Activated CD4-positive, alpha-beta memory T cell treated with anti-CD3 and anti-CD28 coated beads, Interleukin-2, amount 10 ng/mL, durations not matched to agents 7 days and 5 days (primary cell): ENCODE results near the gene SELENOI. TPM values are rescaled to one million over a fixed set of nuclear protein-coding genes. Genes with fewer than 3 reads are reported as not detected.
"Not testable (repeated sequence)": the region's sequence is repeated elsewhere in the genome, so short reads cannot be mapped to it uniquely, and the experiment has no call there.

Source experiments
- CTCF ChIA-PET: fragments of 350-600 bp; sonication (Branson Sonifier 250); formaldehyde crosslinking; loops from one replicate; lab custom pipeline; 2021; ENCODE audit warnings: antibody characterized with exemption, inconsistent platforms; lab: Charles Lee
- POLR2A ChIA-PET: fragments of 350-600 bp; sonication (Branson Sonifier 250); formaldehyde crosslinking; loops from one replicate; lab custom pipeline; 2021; ENCODE audit warnings: antibody characterized with exemption; lab: Charles Lee
- DNase-seq: peaks from one replicate; pipeline ENCODE4 v3.0.0-alpha.2; 2020
- H3K27ac Mint-ChIP-seq: one replicate; pipeline ENCODE4 v1.8.0; 2021; ENCODE audit warnings: mild to moderate bottlenecking, mixed read lengths
- H3K27me3 Mint-ChIP-seq: one replicate; pipeline ENCODE4 v1.8.0; 2021; ENCODE audit warnings: mixed read lengths
- H3K36me3 Mint-ChIP-seq: one replicate; pipeline ENCODE4 v1.8.0; 2021; ENCODE audit warnings: low read depth, mixed read lengths
- H3K4me1 Mint-ChIP-seq: one replicate; pipeline ENCODE4 v1.8.0; 2021; ENCODE audit warnings: mixed read lengths
- H3K4me3 Mint-ChIP-seq: one replicate; pipeline ENCODE4 v1.8.0; 2021; ENCODE audit warnings: mild to moderate bottlenecking, mixed read lengths
- H3K9me3 Mint-ChIP-seq: one replicate; pipeline ENCODE4 v1.8.0; 2021; ENCODE audit warnings: mixed read lengths
- total RNA-seq, 2 experiments: library from RNA; stranded (reverse); gene quantifications; one replicate each; pipeline ENCODE4 v1.2.3, GENCODE V29; 2021

SELENOI gene
- total RNA-seq, 2 experiments from 2014 or later: 22.9 to 31.4 TPM

- POLR2A ChIA-PET: interaction anchor here (1.4 kb wide), 2 partner anchors 31 to 297 kb away, joined by 3 to 4 read pairs; no protein-coding TSS in a partner anchor
These were observed 15.3 kb upstream of the SELENOI start for GRCh38 chr2:26330604-26331003.

GRCh38 chr2:26331321-26331720 is 14.6 kb upstream of the SELENOI start:
- H3K27me3 Mint-ChIP-seq, H3K9me3 Mint-ChIP-seq, H3K27ac Mint-ChIP-seq, DNase-seq, H3K36me3 Mint-ChIP-seq, H3K4me3 Mint-ChIP-seq: not testable (repeated sequence)
- CTCF ChIA-PET: interaction anchor here (1.1 to 3.5 kb wide), 7 partner anchors 10 to 341 kb away, joined by 3 to 15 read pairs (median 5); partner anchors contain the start of genes ADGRF3, HADHB and SELENOI
- POLR2A ChIA-PET: interaction anchor here (1.1 to 1.4 kb wide), 4 partner anchors 14 to 298 kb away, joined by 3 to 4 read pairs (median 3); partner anchors contain the start of gene SELENOI
- peaks cover 37% of the 10 kb centered on the region for H3K4me1 Mint-ChIP-seq

More at GRCh38 chr2:26330604-26331003, 15.3 kb upstream of the SELENOI start:
- peaks cover 40% of the 10 kb centered on the region for H3K4me1 Mint-ChIP-seq
- no peak for DNase-seq
- no peak overlapping the region for H3K27ac Mint-ChIP-seq
- no peaks in the 10 kb centered on the region for H3K27me3 Mint-ChIP-seq
- no peak overlapping the region for H3K4me3 Mint-ChIP-seq
- H3K9me3 Mint-ChIP-seq: no peaks in the 10 kb centered on the region
- no peaks in the 10 kb centered on the region for H3K36me3 Mint-ChIP-seq
- CTCF ChIA-PET: interaction anchor here (0.5 to 3.5 kb wide), 15 partner anchors 9 to 464 kb away, joined by 3 to 15 read pairs (median 3); partner anchors contain the start of genes ADGRF3, HADHB and SELENOI

- Mint-ChIP-seq H3K36me3 (no peaks in the 10 kb centered on the region), H3K4me1 (peaks cover 26% of the 10 kb centered on the region), H3K27me3 (no peaks in the 10 kb centered on the region), H3K4me3 (no peak overlapping the region), H3K27ac (no peak overlapping the region), H3K9me3 (no peaks in the 10 kb centered on the region)
- ChIA-PET CTCF (no interaction called here), POLR2A (interaction anchor here (1.6 kb wide), 1 partner anchor 13 kb away, joined by 4 read pairs; the partner anchor contains the start of gene ADGRF3)
- DNase-seq: no peak
These were observed 12.7 kb upstream of the SELENOI start for GRCh38 chr2:26333293-26333692.

GRCh38 chr2:26335231-26335630 is 10.7 kb upstream of the SELENOI start:
- Mint-ChIP-seq H3K27ac (no peak overlapping the region), H3K27me3 (no peaks in the 10 kb centered on the region), H3K36me3 (peaks cover 3% of the 10 kb centered on the region), H3K4me1 (peaks cover 12% of the 10 kb centered on the region), H3K9me3 (no peaks in the 10 kb centered on the region), H3K4me3 (no peak overlapping the region)
- ChIA-PET POLR2A (interaction anchor here (2.1 to 4.3 kb wide), 2 partner anchors 10 to 12 kb away, joined by 8 to 24 read pairs; partner anchors contain the start of genes ADGRF3 and SELENOI), CTCF (no interaction called here)
- DNase-seq: no peak

- H3K9me3 Mint-ChIP-seq: no peaks in the 10 kb centered on the region
- H3K4me1 Mint-ChIP-seq: peaks cover 11% of the 10 kb centered on the region
- no peak overlapping the region for H3K27ac Mint-ChIP-seq
- H3K36me3 Mint-ChIP-seq: peaks cover 5% of the 10 kb centered on the region
- no peaks in the 10 kb centered on the region for H3K27me3 Mint-ChIP-seq
- POLR2A ChIA-PET: interaction anchor here (2.1 to 4.3 kb wide), 2 partner anchors 8 to 11 kb away, joined by 8 to 24 read pairs; partner anchors contain the start of genes ADGRF3 and SELENOI
- no peak for DNase-seq
- CTCF ChIA-PET: no interaction called here
- H3K4me3 Mint-ChIP-seq: no peak overlapping the region
These were observed 9.2 kb upstream of the SELENOI start for GRCh38 chr2:26336719-26337118.

GRCh38 chr2:26337298-26337697 is 8.6 kb upstream of the SELENOI start:
- Mint-ChIP-seq H3K4me3 (no peak overlapping the region), H3K9me3 (no peaks in the 10 kb centered on the region), H3K36me3 (peaks cover 5% of the 10 kb centered on the region), H3K4me1 (peaks cover 11% of the 10 kb centered on the region), H3K27me3 (no peaks in the 10 kb centered on the region), H3K27ac (no peak overlapping the region)
- POLR2A ChIA-PET: interaction anchor here (2.1 to 4.3 kb wide), 2 partner anchors 8 to 10 kb away, joined by 8 to 24 read pairs; partner anchors contain the start of genes ADGRF3 and SELENOI
- DNase-seq: no peak
- CTCF ChIA-PET: no interaction called here

GRCh38 chr2:26340831-26341230 is 5.1 kb upstream of the SELENOI start:
- CTCF ChIA-PET: no interaction called here
- H3K9me3 Mint-ChIP-seq: no peaks in the 10 kb centered on the region
- H3K27me3 Mint-ChIP-seq: no peaks in the 10 kb centered on the region
- POLR2A ChIA-PET: no interaction called here
- no peak for DNase-seq
- peaks cover 28% of the 10 kb centered on the region for H3K4me1 Mint-ChIP-seq
- H3K36me3 Mint-ChIP-seq: peaks cover 5% of the 10 kb centered on the region
- H3K4me3 Mint-ChIP-seq: no peak overlapping the region
- no peak overlapping the region for H3K27ac Mint-ChIP-seq

GRCh38 chr2:26344581-26345282 is 1.2 kb upstream of the SELENOI start:
- H3K4me1 Mint-ChIP-seq: peaks cover 36% of the 10 kb centered on the region
- peak; percentile 20 for DNase-seq
- peaks cover 13% of the 10 kb centered on the region for H3K36me3 Mint-ChIP-seq
- ChIA-PET POLR2A (interaction anchor here (0.8 to 5.5 kb wide), 13 partner anchors 9 to 752 kb away, joined by 3 to 66 read pairs (median 5); partner anchors contain the start of genes HADHA and HADHB), CTCF (interaction anchor here (0.9 to 2.7 kb wide), 5 partner anchors 14 to 310 kb away, joined by 3 to 15 read pairs (median 4); no protein-coding TSS in a partner anchor)
- peak overlapping the region; percentile 89 for H3K27ac Mint-ChIP-seq
- no peaks in the 10 kb centered on the region for H3K27me3 Mint-ChIP-seq
- peak overlapping the region; percentile 94 for H3K4me3 Mint-ChIP-seq
- H3K9me3 Mint-ChIP-seq: no peaks in the 10 kb centered on the region

GRCh38 chr2:26345283-26345544 is 729 bp upstream of the SELENOI start:
- Mint-ChIP-seq H3K9me3 (no peaks in the 10 kb centered on the region), H3K4me1 (peaks cover 36% of the 10 kb centered on the region), H3K27me3 (no peaks in the 10 kb centered on the region), H3K4me3 (peak overlapping the region; percentile 94), H3K36me3 (peaks cover 11% of the 10 kb centered on the region), H3K27ac (peak overlapping the region; percentile 89)
- ChIA-PET CTCF (interaction anchor here (0.6 to 2.7 kb wide), 7 partner anchors 11 to 311 kb away, joined by 3 to 15 read pairs (median 3); no protein-coding TSS in a partner anchor), POLR2A (interaction anchor here (0.7 to 5.5 kb wide), 19 partner anchors 9 to 752 kb away, joined by 3 to 66 read pairs (median 4); partner anchors contain the start of genes HADHA and HADHB)
- no peak for DNase-seq

- Mint-ChIP-seq H3K4me3 (peak within 1 kb of the TSS; percentile 94), H3K27me3 (no peaks in the 10 kb centered on the region), H3K27ac (peak within 1 kb of the TSS; percentile 89), H3K36me3 (peaks cover 16% of the 10 kb centered on the region), H3K4me1 (peaks cover 42% of the 10 kb centered on the region), H3K9me3 (no peaks in the 10 kb centered on the region)
- ChIA-PET CTCF (interaction anchor here (0.6 to 2.7 kb wide), 5 partner anchors 9 to 984 kb away, joined by 3 to 15 read pairs (median 4); no protein-coding TSS in a partner anchor), POLR2A (interaction anchor here (0.7 to 5.5 kb wide), 22 partner anchors 8 to 1856 kb away, joined by 3 to 66 read pairs (median 4); partner anchors contain the start of genes ASXL2, HADHA, HADHB and KIF3C)
- peak; percentile 72 for DNase-seq
These were observed 611 bp downstream of the SELENOI start, which contains the start of gene ADGRF3 for GRCh38 chr2:26346454-26347053. Gene ADGRF3 (minus strand): TSS chr2:26346789. CDS start chr2:26346234, 555 bp downstream.

- H3K27ac Mint-ChIP-seq: peak overlapping the region; percentile 89
- H3K4me1 Mint-ChIP-seq: peaks cover 47% of the 10 kb centered on the region
- no peak for DNase-seq
- peaks cover 20% of the 10 kb centered on the region for H3K36me3 Mint-ChIP-seq
- no peaks in the 10 kb centered on the region for H3K9me3 Mint-ChIP-seq
- H3K4me3 Mint-ChIP-seq: peak overlapping the region; percentile 94
- H3K27me3 Mint-ChIP-seq: no peaks in the 10 kb centered on the region
- ChIA-PET POLR2A (interaction anchor here (0.8 to 5.5 kb wide), 17 partner anchors 9 to 1856 kb away, joined by 3 to 66 read pairs (median 5); partner anchors contain the start of genes ASXL2, HADHA, HADHB and KIF3C), CTCF (interaction anchor here (1.0 to 2.7 kb wide), 3 partner anchors 8 to 102 kb away, joined by 4 to 15 read pairs (median 4); no protein-coding TSS in a partner anchor)
These were observed 1.4 kb downstream of the SELENOI start for GRCh38 chr2:26347286-26347865.

GRCh38 chr2:26349690-26350089 is 3.7 kb downstream of the SELENOI start:
- POLR2A ChIA-PET: no interaction called here

More at GRCh38 chr2:26349690-26350089, 3.7 kb downstream of the SELENOI start:
- peaks cover 41% of the 10 kb centered on the region for H3K4me1 Mint-ChIP-seq
- no peak overlapping the region for H3K27ac Mint-ChIP-seq
- no peak for DNase-seq
- CTCF ChIA-PET: interaction anchor here (0.6 to 0.7 kb wide), 2 partner anchors 14 to 19 kb away, joined by 4 read pairs; no protein-coding TSS in a partner anchor
- no peaks in the 10 kb centered on the region for H3K9me3 Mint-ChIP-seq
- H3K36me3 Mint-ChIP-seq: peaks cover 25% of the 10 kb centered on the region
- H3K27me3 Mint-ChIP-seq: no peaks in the 10 kb centered on the region
- H3K4me3 Mint-ChIP-seq: no peak overlapping the region
